ENCODE measurements around the gene PSORS1C1. TPM values are rescaled to one million over a fixed set of nuclear protein-coding genes. Genes with fewer than 3 reads are reported as not detected.

The PSORS1C1 gene
- polyA plus RNA-seq, 3 donors from 2014 or later = not detected

DNA sequence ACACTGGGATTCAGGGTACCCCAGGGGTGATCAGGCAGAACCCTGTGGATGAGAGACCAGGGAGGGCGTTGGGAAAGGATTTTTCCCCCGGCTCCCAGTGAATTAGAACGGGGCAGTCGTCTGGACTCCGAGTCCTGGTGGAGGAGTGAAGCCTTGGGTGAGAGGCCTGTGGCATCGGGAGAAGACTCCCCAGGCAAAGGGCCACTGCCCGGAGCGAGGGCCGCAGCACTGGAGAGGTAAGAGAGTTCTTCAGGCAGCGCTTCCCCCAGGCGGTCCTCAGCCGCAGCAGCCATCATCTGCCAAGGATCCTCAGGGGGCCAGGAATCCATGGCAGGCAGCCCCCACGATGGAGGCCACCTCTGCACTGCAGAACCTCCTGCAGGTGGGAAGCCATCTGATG lies 2.9 kb upstream of the PSORS1C1 start:
- Mint-ChIP-seq H3K4me1 (no peaks in the 10 kb centered on the region), H3K4me3 (no peak overlapping the region), H3K27me3 (ENCODE audit: low read depth in 3 of 3) (peaks cover 1 to 20% (median 5%) of the 10 kb centered on the region in 3 donors), H3K9me3 (no peaks in the 10 kb centered on the region), H3K27ac (no peak overlapping the region), H3K36me3 (no peaks in the 10 kb centered on the region)
- DNase-seq = no peak

DNA sequence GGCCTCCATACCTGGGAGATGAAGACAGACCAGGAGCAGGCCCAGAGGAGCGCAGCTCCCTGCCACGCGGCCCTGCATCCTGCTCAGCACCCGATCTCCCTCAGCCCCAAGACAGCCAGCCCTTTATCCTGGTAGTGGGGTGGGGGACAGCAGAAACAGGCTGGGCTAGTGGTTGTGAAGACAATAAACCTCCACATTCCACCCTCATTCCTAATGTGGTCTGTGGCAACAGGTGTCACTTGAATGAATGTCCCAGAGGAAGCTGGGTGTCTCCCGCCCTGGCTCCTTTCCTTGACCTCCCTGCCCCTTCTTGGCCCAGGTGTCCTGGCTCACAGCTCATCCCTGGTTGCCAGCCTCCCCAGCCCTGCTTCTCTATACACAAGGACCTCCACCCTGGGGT lies 2.1 kb upstream of the PSORS1C1 start, which contains the start of gene C6orf15:
Gene C6orf15 (minus strand): TSS at position 98 of the 400 bp plus-strand sequence. CDS start 20 bp downstream, at position 78.
- Mint-ChIP-seq H3K27ac (no peak within 1 kb of the TSS), H3K27me3 (ENCODE audit: low read depth in 3 of 3) (peaks cover 1 to 22% (median 5%) of the 10 kb centered on the region in 3 donors), H3K36me3 (no peaks in the 10 kb centered on the region), H3K4me1 (no peaks in the 10 kb centered on the region), H3K4me3 (no peak within 1 kb of the TSS), H3K9me3 (no peaks in the 10 kb centered on the region)
- DNase-seq = no peak

DNA sequence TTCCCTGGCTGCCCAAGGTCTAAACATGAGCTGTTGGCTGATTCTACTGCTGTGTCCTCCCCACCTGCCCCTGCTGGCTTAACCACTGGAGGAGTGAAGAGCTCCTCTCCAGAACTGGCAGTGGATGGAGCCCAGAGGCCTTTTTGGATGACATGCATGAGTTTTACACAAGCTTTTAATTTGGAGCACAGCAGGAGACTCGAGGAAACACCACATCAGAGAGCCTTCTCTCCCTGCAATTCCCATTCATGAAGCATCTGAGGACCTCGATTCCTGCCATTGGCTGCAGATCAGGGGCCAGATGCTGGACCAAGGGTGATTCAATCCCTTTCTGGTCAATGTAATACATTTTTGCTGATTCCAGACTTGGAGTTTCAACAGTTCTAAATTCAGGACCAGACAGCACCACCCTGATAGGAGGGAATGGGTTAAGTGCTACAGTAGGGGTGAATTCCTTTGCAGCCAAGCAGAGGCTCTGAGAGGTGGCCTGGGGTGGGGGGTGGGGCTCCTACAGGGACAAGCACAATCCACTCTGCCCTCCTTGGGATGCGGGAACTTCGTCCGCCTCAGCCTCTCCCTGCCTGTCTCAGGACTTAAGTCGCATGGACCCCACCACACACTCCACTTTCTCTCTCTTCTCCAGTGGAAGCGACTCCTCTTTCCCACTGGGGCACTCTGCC lies 599 bp upstream of the PSORS1C1 start:
- Mint-ChIP-seq H3K27ac (no peak overlapping the region), H3K27me3 (ENCODE audit: low read depth in 3 of 3) (peaks cover 0 to 28% (median 5%) of the 10 kb centered on the region in 3 donors), H3K9me3 (no peaks in the 10 kb centered on the region), H3K4me3 (no peak overlapping the region), H3K4me1 (no peaks in the 10 kb centered on the region), H3K36me3 (no peaks in the 10 kb centered on the region)
- no peak for DNase-seq

DNA sequence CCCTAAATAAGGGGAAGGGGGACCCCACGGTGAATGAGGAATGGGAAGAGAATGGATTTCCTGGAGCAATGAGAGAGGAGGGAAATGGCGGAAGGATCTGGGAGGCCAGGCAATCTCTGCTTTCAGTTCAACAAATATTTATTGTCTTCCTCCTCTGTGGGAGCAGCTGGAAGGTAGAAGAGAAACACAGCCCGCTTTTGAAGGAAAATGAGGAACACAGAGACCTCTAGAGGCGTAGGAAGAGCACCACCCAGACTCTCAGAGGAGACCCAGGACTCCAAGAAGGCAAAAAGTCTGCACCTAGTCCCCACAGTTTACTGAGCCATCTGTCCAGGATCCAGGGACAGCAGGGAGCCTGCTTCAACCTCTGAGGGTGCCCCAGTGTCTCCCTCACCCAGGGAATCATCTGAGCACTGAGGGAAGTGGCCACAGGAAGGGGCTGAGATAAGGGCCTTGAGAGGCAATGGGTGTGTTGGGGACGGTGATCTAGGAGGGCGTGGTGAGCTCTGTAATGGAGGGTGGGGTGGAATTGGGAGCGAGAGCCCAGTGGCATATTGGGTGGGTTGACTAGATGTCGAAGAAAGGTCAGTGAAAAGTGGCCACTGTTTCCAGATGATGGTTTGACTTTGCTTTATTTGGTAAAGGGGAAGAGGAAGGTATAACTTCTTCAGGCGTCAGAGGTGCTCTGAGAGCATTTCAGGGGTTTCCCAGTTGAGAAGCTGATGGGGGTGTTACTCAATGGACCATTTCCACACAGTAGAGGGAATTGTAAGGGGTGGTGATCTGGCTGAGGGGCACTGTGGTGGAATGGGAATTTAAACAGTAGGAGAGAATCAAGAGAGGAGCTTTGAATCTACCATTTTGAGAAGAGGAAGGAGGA lies 610 bp downstream of the PSORS1C1 start:
- no peaks in the 10 kb centered on the region for H3K4me1 Mint-ChIP-seq
- no peak for DNase-seq
- no peak overlapping the region for H3K27ac Mint-ChIP-seq

DNA sequence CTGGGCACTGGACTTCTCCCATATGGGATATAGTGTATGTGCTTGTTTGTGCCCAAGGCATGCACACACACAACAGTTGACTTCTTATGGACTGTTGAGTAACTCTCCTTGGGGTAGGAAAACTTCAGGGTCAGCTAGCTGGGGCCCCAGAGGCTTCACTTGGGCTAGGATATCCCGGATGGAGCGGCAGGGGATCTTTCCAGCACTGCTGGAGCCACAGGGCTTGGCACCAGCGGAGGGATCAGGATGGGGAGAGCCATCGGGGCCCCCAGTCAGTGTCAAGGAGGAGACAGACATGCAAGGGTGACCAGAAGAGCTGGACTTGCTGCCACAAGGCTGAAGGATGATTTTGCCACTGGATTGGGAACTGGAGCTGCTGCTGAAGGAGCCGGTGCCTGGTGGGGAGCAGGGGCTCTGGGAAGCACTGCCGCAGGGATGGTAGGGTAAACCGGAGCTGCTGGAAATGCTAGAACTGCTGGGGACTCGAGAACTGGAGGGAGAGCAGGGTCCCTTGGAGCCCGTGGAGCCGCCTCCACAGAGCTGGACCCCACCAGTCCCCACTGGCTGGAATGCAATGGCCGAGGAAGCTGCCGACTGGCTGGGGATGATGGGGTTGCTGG lies 1.5 kb downstream of the PSORS1C1 start:
- peaks cover 3 to 33% (median 4%) of the 10 kb centered on the region in 3 donors for H3K27me3 Mint-ChIP-seq (ENCODE audit: low read depth in 3 of 3)
- no peak overlapping the region for H3K27ac Mint-ChIP-seq
- H3K4me3 Mint-ChIP-seq = no peak overlapping the region
- DNase-seq = no peak
- no peaks in the 10 kb centered on the region for H3K36me3 Mint-ChIP-seq
- no peaks in the 10 kb centered on the region for H3K4me1 Mint-ChIP-seq
- no peaks in the 10 kb centered on the region for H3K9me3 Mint-ChIP-seq

More for the DNA sequence above, 610 bp downstream of the PSORS1C1 start:
- no peak overlapping the region for H3K4me3 Mint-ChIP-seq
- H3K27me3 Mint-ChIP-seq (ENCODE audit: low read depth in 3 of 3) = peaks cover 3 to 34% (median 4%) of the 10 kb centered on the region in 3 donors
- H3K9me3 Mint-ChIP-seq = no peaks in the 10 kb centered on the region
- H3K36me3 Mint-ChIP-seq = no peaks in the 10 kb centered on the region

DNA sequence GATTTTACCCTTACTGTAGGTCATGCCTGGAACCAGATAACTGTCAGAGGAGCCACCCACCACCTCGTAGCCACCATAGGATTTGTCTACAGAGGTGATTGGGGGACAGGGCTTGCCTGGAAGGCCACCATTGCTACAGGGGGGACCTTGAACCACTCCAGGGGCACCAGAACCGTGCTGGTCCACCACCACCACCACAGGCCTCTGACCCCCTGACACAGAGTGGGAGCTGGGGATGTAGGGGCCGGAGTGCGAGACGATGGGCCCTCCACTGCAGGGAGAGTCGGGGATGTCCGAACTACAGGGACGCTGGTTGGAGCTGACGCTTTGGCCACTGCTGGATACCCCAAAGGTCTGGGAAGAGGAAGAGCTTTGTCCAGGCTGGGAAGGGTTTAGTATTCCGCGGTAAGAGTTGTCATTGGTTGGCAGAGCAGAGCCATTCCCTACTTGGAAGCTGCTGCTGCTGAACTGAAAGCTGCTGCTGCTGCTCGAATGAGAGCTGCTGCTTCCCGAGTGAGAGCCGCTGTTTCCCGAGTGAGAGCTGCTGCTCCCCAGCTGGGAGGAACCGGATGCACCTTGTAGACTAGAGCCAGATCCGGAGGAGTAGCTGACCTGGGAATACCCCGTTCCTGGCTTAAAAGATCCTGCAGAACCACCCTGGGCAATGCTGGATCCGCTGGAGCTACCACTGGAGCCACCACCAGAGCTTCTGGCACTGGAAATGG lies 2.2 kb downstream of the PSORS1C1 start:
- Mint-ChIP-seq H3K9me3 (no peaks in the 10 kb centered on the region), H3K4me3 (no peak overlapping the region), H3K4me1 (no peaks in the 10 kb centered on the region), H3K27ac (no peak overlapping the region), H3K27me3 (ENCODE audit: low read depth in 3 of 3) (peaks cover 2 to 30% (median 3%) of the 10 kb centered on the region in 3 donors), H3K36me3 (no peaks in the 10 kb centered on the region)
- no peak for DNase-seq

DNA sequence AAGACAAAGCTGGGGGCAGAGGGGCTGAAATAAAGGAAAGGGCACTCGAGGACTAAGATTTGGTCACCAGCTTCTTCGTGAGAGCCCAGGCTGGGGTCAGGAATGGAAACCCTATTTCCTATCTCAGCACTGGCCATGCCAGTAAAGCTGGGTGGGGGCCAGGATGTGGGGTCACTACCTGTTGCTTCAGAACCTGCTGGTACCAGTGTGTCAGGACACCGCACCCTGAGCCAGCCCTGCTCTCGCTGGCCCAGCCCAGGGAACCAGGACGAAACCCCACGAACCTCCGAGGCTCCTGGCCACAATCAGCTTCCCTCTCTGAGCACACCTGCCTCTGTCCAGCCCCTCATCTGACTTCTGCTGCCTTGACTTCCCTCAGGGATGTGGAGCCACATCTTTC lies 3.6 kb downstream of the PSORS1C1 start:
- Mint-ChIP-seq H3K4me3 (no peak overlapping the region), H3K27me3 (ENCODE audit: low read depth in 3 of 3) (peaks cover 2 to 35% (median 5%) of the 10 kb centered on the region in 3 donors), H3K36me3 (no peaks in the 10 kb centered on the region), H3K27ac (no peak overlapping the region), H3K9me3 (no peaks in the 10 kb centered on the region), H3K4me1 (no peaks in the 10 kb centered on the region)
- DNase-seq = no peak

DNA sequence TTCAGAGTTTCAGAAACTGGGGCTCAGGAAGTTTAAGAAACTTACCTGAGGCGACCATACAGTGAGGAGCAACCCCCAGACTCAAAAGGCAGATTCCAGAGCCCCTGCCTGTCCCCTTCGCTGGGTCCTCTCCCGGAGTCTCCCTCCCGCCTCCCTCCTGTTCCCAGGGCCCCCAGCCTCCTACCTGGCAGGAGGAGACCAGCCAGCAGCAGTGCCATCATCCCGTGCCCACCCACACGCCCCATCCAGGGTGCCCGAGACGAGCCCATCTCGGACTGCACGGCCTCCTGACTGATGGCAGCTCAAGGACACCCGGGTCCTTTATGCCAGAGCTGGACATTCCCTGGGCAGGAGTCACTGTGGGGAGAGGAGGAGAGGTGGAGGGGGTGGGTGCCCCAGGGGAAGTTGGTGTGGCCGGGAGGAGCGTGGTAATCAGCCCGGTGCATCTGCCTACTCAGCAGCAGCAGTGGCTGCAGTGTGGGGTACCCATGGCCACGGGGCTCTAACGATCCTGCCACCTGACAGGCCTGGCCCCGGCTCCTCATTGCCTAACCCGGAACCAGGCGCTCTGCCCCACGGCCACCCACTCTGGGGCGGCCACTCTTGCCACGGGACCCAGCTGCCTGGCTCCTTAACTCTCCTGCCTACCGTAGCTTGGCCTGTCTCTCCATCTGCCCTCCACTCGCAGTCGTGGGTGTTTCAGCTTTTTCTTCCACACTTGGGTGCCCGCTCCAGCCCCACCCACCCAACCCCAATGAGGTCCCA lies 5.7 kb downstream of the PSORS1C1 start, which contains the start of gene CDSN:
Gene CDSN (minus strand): TSS at position 296 of the 765 bp plus-strand sequence. CDS start 27 bp downstream, at position 269.
- no peak for DNase-seq
- Mint-ChIP-seq H3K4me3 (no peak within 1 kb of the TSS), H3K4me1 (no peaks in the 10 kb centered on the region), H3K27ac (no peak within 1 kb of the TSS), H3K9me3 (no peaks in the 10 kb centered on the region), H3K36me3 (no peaks in the 10 kb centered on the region), H3K27me3 (ENCODE audit: low read depth in 3 of 3) (peaks cover 0 to 31% (median 5%) of the 10 kb centered on the region in 3 donors)

DNA sequence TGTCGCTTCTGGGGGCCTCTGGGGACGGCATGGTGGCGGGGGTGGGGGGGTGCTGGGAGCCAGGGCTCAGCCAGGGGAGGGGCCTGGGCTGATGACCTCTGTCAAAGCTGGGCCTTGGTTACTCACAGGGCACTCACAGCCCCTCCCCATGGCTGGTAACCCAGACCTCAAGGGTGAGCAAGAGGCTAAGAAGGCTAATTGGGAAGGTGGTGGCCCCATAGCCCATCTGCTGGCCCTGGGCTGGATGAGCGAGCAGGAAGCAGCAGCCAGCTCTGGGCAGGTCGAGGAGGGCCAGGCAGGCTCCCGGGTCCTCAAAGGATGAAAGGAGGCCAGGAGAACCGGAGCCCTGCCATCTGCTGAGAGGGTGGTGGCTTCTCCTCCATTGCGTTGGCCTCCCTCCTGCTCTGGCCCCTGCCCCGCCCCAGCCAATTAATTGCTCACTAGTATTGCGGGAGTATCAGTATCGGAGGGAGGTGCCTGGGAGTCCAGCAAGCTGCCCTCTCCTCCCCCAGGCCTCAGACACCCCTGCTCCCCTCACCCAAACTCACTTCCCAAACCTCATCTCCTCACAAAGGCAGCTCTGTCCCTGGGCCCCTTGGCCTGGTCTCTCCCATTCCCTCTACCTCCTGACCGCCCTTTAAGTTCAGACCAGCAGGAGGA lies 6.7 kb downstream of the PSORS1C1 start:
- DNase-seq = no peak
- Mint-ChIP-seq H3K27ac (no peak overlapping the region), H3K27me3 (ENCODE audit: low read depth in 3 of 3) (peaks cover 0 to 23% (median 7%) of the 10 kb centered on the region in 3 donors), H3K4me1 (no peaks in the 10 kb centered on the region), H3K9me3 (no peaks in the 10 kb centered on the region), H3K4me3 (no peak overlapping the region), H3K36me3 (no peaks in the 10 kb centered on the region)

DNA sequence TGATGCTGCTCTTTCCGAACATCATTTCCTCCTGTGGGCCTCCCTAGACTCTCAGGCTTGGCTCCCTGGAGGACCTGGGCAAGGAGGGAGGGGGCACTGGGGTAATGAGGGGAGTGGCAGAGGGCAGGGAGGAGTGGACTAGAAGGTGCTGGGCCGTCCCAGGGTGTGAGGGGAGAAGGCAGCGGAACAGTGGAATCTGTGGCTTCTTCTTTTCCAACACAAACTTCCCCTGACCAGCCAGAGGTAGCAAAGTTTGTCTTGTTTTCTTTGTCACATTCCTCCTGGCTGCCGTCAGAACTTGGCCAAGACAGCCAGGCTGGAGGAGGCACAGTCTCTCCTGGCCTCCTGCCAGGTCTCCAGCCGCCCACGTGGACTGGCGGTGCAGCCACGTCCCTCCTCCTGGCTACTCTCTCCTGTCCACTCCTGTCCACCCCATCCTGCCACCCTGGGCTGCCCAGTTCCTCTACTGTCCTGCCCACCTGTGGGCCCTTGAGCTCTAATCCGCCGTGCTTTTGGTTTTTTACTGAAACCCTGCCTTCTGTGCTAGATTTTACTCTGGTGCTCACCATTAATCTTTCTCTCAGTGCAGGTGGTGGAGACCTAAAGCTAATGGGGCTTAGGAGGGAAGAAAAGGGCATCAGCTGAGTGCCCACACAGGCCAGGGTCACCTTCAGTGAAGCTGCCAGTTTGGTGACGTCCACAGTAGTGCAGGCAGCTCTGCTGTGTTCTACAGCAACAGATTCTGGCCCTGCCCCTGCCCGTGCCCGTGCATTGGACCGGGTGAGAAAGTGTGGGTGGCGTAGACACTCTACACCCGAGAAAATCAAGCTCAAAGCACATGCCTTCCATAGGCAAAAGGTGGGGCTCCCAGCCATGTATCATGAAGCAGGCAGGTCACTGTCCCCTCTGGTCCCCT lies 8.4 kb downstream of the PSORS1C1 start:
- no peak for DNase-seq

DNA sequence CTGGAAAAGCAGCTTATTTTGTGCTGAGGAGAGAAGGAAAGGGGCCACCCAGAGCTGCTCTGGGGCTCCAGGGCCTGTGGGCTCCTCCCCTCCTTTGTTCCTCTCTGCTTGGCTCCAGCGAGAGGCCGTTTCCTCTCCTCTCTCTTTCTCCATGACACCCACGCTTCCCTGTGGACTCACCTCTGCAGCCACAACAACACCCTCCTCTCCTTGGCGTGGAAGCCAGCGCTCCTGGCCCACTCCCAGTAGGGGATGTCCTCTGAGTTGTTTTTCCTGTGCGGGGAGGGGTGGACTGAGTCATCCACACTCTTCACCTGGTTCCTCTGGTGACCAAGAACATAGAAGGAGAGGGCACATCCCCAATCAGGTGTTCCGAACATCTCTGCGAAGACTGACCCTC lies 10.6 kb downstream of the PSORS1C1 start:
- Mint-ChIP-seq H3K36me3 (no peaks in the 10 kb centered on the region), H3K27ac (no peak overlapping the region), H3K4me1 (no peaks in the 10 kb centered on the region), H3K4me3 (no peak overlapping the region), H3K27me3 (ENCODE audit: low read depth in 3 of 3) (peaks cover 5 to 10% (median 8%) of the 10 kb centered on the region in 3 donors), H3K9me3 (no peaks in the 10 kb centered on the region)
- DNase-seq = no peak

More for the DNA sequence above, 8.4 kb downstream of the PSORS1C1 start:
- H3K4me3 Mint-ChIP-seq = no peak overlapping the region
- H3K27ac Mint-ChIP-seq = no peak overlapping the region
- no peaks in the 10 kb centered on the region for H3K9me3 Mint-ChIP-seq
- peaks cover 1 to 18% (median 9%) of the 10 kb centered on the region in 3 donors for H3K27me3 Mint-ChIP-seq (ENCODE audit: low read depth in 3 of 3)
- no peaks in the 10 kb centered on the region for H3K36me3 Mint-ChIP-seq
- no peaks in the 10 kb centered on the region for H3K4me1 Mint-ChIP-seq
